PC-9 (cell line): Measurements from ENCODE around the gene CYSRT1. TPM values are rescaled to one million over a fixed set of nuclear protein-coding genes. Genes with fewer than 3 reads are reported as not detected.
"Not testable (repeated sequence)": the region's sequence is repeated elsewhere in the genome, so short reads cannot be mapped to it uniquely, and the experiment has no call there.

ENCODE experiments used
- BruUV-seq: library from RNA; stranded (reverse); fragments of 400-500 nt; replicated peaks from 2 replicates; lab custom pipeline; 2021; lab: Mats Ljungman, UMichigan
- CTCF ChIA-PET: fragments of 300-600 bp; sonication (Branson Sonifier 250); formaldehyde crosslinking; loops from one replicate; lab custom pipeline; 2022; ENCODE audit warnings: antibody characterized with exemption; lab: Charles Lee
- POLR2A ChIA-PET: fragments of 300-600 bp; sonication (Branson Sonifier 250); formaldehyde crosslinking; loops from one replicate; lab custom pipeline; 2022; ENCODE audit warnings: antibody characterized with exemption; ENCODE audit not compliant: unreplicated experiment; lab: Charles Lee
- DNase-seq, 2 experiments: peaks; one replicate each; pipeline versions ENCODE4 v3.0.0 to v3.0.0-alpha.2; 2015 to 2022; ENCODE audit warnings: mixed read lengths in 1 of 2
- H2AFZ ChIP-seq: fragments of 200-600 bp; sonication (generic); 2 replicates; pipeline ENCODE4 v1.8.1; 2017; ENCODE audit warnings: antibody characterized with exemption
- H3F3A ChIP-seq: fragments of 200-600 bp; sonication (generic); 2 replicates; pipeline ENCODE4 v1.8.1; 2017; ENCODE audit warnings: antibody characterized with exemption, mild to moderate bottlenecking, low read depth; ENCODE audit not compliant: insufficient read depth
- H3K27ac ChIP-seq: fragments of 200-600 bp; sonication (generic); 2 replicates; pipeline ENCODE4 v1.6.1; 2016; ENCODE audit warnings: mixed run types
- H3K27me3 ChIP-seq: fragments of 200-600 bp; sonication (generic); 2 replicates; pipeline ENCODE4 v1.6.1; 2016; ENCODE audit warnings: low read depth, mixed run types; ENCODE audit not compliant: insufficient read depth
- H3K36me3 ChIP-seq: fragments of 200-600 bp; sonication (generic); 2 replicates; pipeline ENCODE4 v1.6.1; 2016; ENCODE audit warnings: low read depth, mixed run types
- H3K4me1 ChIP-seq: fragments of 200-600 bp; sonication (generic); replicated peaks from 2 replicates; pipeline ENCODE4 v1.6.1; 2016; ENCODE audit warnings: mixed run types; ENCODE audit not compliant: insufficient read depth
- H3K4me2 ChIP-seq: fragments of 200-600 bp; sonication (generic); 2 replicates; pipeline ENCODE4 v1.6.1; 2017; ENCODE audit warnings: mixed run types
- H3K4me3 ChIP-seq: fragments of 200-600 bp; sonication (generic); 2 replicates; pipeline ENCODE4 v1.6.1; 2016; ENCODE audit warnings: mixed run types
- H3K79me2 ChIP-seq: fragments of 200-600 bp; sonication (generic); 2 replicates; pipeline ENCODE4 v1.6.1; 2017; ENCODE audit warnings: low read depth, mixed run types
- H3K9me2 ChIP-seq: fragments of 200-600 bp; sonication (generic); 2 replicates; pipeline ENCODE4 v1.8.1; 2017; ENCODE audit warnings: mild to moderate bottlenecking; ENCODE audit not compliant: insufficient read depth
- H3K9me3 ChIP-seq: fragments of 200-600 bp; sonication (generic); 2 replicates; pipeline ENCODE4 v1.8.1; 2016; ENCODE audit warnings: low read depth; ENCODE audit not compliant: insufficient read depth
- H4K20me1 ChIP-seq: fragments of 200-600 bp; sonication (generic); 2 replicates; pipeline ENCODE4 v1.8.1; 2017; ENCODE audit not compliant: insufficient read depth
- CTCF ChIP-seq: fragments of 200-600 bp; sonication (generic); conservative IDR thresholded peaks from 2 replicates; pipeline ENCODE4 v1.6.1; 2017; ENCODE audit warnings: mixed run types, antibody characterized with exemption, mild to moderate bottlenecking, moderate library complexity
- EZH2 ChIP-seq: fragments of 200-600 bp; sonication (generic); IDR thresholded peaks from 2 replicates; pipeline ENCODE4 v1.8.0; 2017; ENCODE audit warnings: antibody characterized with exemption, low read depth
- intact Hi-C: fragments of 100-400 bp; cut with micrococcal nuclease; formaldehyde crosslinking; loops from one replicate; pipeline ENCODE4 v1.10.0; 2022; ENCODE audit not compliant: unreplicated experiment
- total RNA-seq: library from RNA; stranded (reverse); gene quantifications from 2 replicates; pipeline ENCODE4 v1.2.3, GENCODE V29; 2021

CYSRT1 gene
- total RNA-seq, 1 experiment from 2014 or later = 15.2 TPM

- H3K36me3 ChIP-seq, H3K27me3 ChIP-seq, H3K9me2 ChIP-seq, H3K27ac ChIP-seq, H3K4me2 ChIP-seq, H4K20me1 ChIP-seq, intact Hi-C loops, H3K4me1 ChIP-seq, H3K9me3 ChIP-seq, BruUV-seq, H2AFZ ChIP-seq, H3K79me2 ChIP-seq, POLR2A ChIA-PET, H3K4me3 ChIP-seq: not testable (repeated sequence)
- H3F3A ChIP-seq = peaks cover 17% of the 10 kb centered on the region
- peak in 1 of 2 experiments; percentile 43 for DNase-seq
- TF ChIP-seq CTCF = peak; percentile 58
- CTCF ChIA-PET = interaction anchor here (0.6 to 0.8 kb wide), 2 partner anchors 26 to 139 kb away, joined by 3 to 9 read pairs; no protein-coding TSS in a partner anchor
These were observed 37.4 kb downstream of the CYSRT1 start for GRCh38 chr9:137262173-137262908.

GRCh38 chr9:137262909-137263285, 37.9 kb downstream of the CYSRT1 start:
- Histone ChIP-seq H2AFZ (no peak overlapping the region), H3K4me1 (no peaks in the 10 kb centered on the region), H3K27me3 (no peaks in the 10 kb centered on the region), H3K79me2 (no peaks in the 10 kb centered on the region), H3K36me3 (no peaks in the 10 kb centered on the region), H3K4me3 (no peak overlapping the region), H3K9me3 (no peaks in the 10 kb centered on the region), H4K20me1 (no peaks in the 10 kb centered on the region; the same call in 1 of the 2 replicates), H3K27ac (no peak overlapping the region), H3F3A (peaks cover 17% of the 10 kb centered on the region), H3K4me2 (no peak overlapping the region), H3K9me2 (no peaks in the 10 kb centered on the region)
- TF ChIP-seq EZH2 = no peak
- no peak for TF ChIP-seq CTCF
- CTCF ChIA-PET = no interaction called here
- no TSS peak for BruUV-seq
- no peak for DNase-seq
- intact Hi-C loops = no loop called here
- POLR2A ChIA-PET = no interaction called here

GRCh38 chr9:137263506-137263905, 38.5 kb downstream of the CYSRT1 start:
- no peak for TF ChIP-seq CTCF
- TF ChIP-seq EZH2 = no peak
- Histone ChIP-seq H3K4me1 (no peaks in the 10 kb centered on the region), H3K27ac (no peak overlapping the region), H2AFZ (no peak overlapping the region), H3K79me2 (no peaks in the 10 kb centered on the region), H3F3A (peaks cover 17% of the 10 kb centered on the region), H3K9me2 (no peaks in the 10 kb centered on the region), H3K27me3 (no peaks in the 10 kb centered on the region), H3K9me3 (no peaks in the 10 kb centered on the region), H3K4me2 (no peak overlapping the region), H3K36me3 (no peaks in the 10 kb centered on the region), H4K20me1 (no peaks in the 10 kb centered on the region; the same call in 1 of the 2 replicates), H3K4me3 (no peak overlapping the region)
- no TSS peak for BruUV-seq
- CTCF ChIA-PET = no interaction called here
- DNase-seq = no peak
- POLR2A ChIA-PET = no interaction called here
- intact Hi-C loops = no loop called here
